ENCODE measurements around the gene ZNF524.

ZNF524 gene

GRCh38 chr19:55586976-55587668 lies 13.0 kb upstream of the ZNF524 start:
- peak; percentile 89 to 94 for DNase-seq (ENCODE audit: low read depth in 1 of 2, low spot score in 1 of 2)
- no peak for TF ChIP-seq JUND (IDR thresholded peaks at IDR 0.05; ENCODE audit: low read depth)
- in situ Hi-C loops (cut with HindIII; ENCODE audit: low pct_unique_long_range_greater_than_20kb, low sequenced_read_pairs) = no loop called here

- DNase-seq (ENCODE audit: low read depth in 1 of 2, low spot score in 1 of 2) = no peak
Measured at GRCh38 chr19:55588738-55589137, 11.3 kb upstream of the ZNF524 start.

GRCh38 chr19:55590109-55590508 lies 10.0 kb upstream of the ZNF524 start:
- no peak for DNase-seq (ENCODE audit: low read depth in 1 of 2, low spot score in 1 of 2)
- TF ChIP-seq JUND (IDR thresholded peaks at IDR 0.05; ENCODE audit: low read depth) = no peak
- in situ Hi-C loops (cut with HindIII; ENCODE audit: low pct_unique_long_range_greater_than_20kb, low sequenced_read_pairs) = no loop called here

More at GRCh38 chr19:55588738-55589137, 11.3 kb upstream of the ZNF524 start:
- in situ Hi-C loops (cut with HindIII; ENCODE audit: low pct_unique_long_range_greater_than_20kb, low sequenced_read_pairs) = no loop called here
- TF ChIP-seq JUND (IDR thresholded peaks at IDR 0.05; ENCODE audit: low read depth) = no peak

- TF ChIP-seq JUND (IDR thresholded peaks at IDR 0.05; ENCODE audit: low read depth) = no peak
- DNase-seq (ENCODE audit: low read depth in 1 of 2, low spot score in 1 of 2) = peak in 1 of 2 experiments; percentile 73
- in situ Hi-C loops (cut with HindIII; ENCODE audit: low pct_unique_long_range_greater_than_20kb, low sequenced_read_pairs) = no loop called here
Measured at GRCh38 chr19:55590617-55591016, 9.5 kb upstream of the ZNF524 start.

GRCh38 chr19:55591555-55591954 lies 8.5 kb upstream of the ZNF524 start:
- TF ChIP-seq JUND (IDR thresholded peaks at IDR 0.05; ENCODE audit: low read depth) = no peak
- DNase-seq (ENCODE audit: low read depth in 1 of 2, low spot score in 1 of 2) = no peak
- in situ Hi-C loops (cut with HindIII; ENCODE audit: low pct_unique_long_range_greater_than_20kb, low sequenced_read_pairs) = no loop called here

GRCh38 chr19:55592391-55593090 lies 7.5 kb upstream of the ZNF524 start:
- in situ Hi-C loops (cut with HindIII; ENCODE audit: low pct_unique_long_range_greater_than_20kb, low sequenced_read_pairs) = no loop called here
- no peak for DNase-seq (ENCODE audit: low read depth in 1 of 2, low spot score in 1 of 2)
- TF ChIP-seq JUND (IDR thresholded peaks at IDR 0.05; ENCODE audit: low read depth) = no peak

- no peak for DNase-seq (ENCODE audit: low read depth in 1 of 2, low spot score in 1 of 2)
- no peak for TF ChIP-seq JUND (IDR thresholded peaks at IDR 0.05; ENCODE audit: low read depth)
- in situ Hi-C loops (cut with HindIII; ENCODE audit: low pct_unique_long_range_greater_than_20kb, low sequenced_read_pairs) = no loop called here
Measured at GRCh38 chr19:55593096-55593772, 6.9 kb upstream of the ZNF524 start.

- no peak for TF ChIP-seq JUND (IDR thresholded peaks at IDR 0.05; ENCODE audit: low read depth)
- in situ Hi-C loops (cut with HindIII; ENCODE audit: low pct_unique_long_range_greater_than_20kb, low sequenced_read_pairs) = no loop called here
- no peak for DNase-seq (ENCODE audit: low read depth in 1 of 2, low spot score in 1 of 2)
Measured at GRCh38 chr19:55594996-55595545, 5.0 kb upstream of the ZNF524 start.

- no peak for DNase-seq (ENCODE audit: low read depth in 1 of 2, low spot score in 1 of 2)
- TF ChIP-seq JUND (IDR thresholded peaks at IDR 0.05; ENCODE audit: low read depth) = no peak
- in situ Hi-C loops (cut with HindIII; ENCODE audit: low pct_unique_long_range_greater_than_20kb, low sequenced_read_pairs) = no loop called here
Measured at GRCh38 chr19:55596304-55596703, 3.8 kb upstream of the ZNF524 start.

GRCh38 chr19:55597501-55597921 lies 2.6 kb upstream of the ZNF524 start:
- DNase-seq (ENCODE audit: low read depth in 1 of 2, low spot score in 1 of 2) = no peak
- TF ChIP-seq JUND (IDR thresholded peaks at IDR 0.05; ENCODE audit: low read depth) = no peak
- in situ Hi-C loops (cut with HindIII; ENCODE audit: low pct_unique_long_range_greater_than_20kb, low sequenced_read_pairs) = no loop called here

- in situ Hi-C loops (cut with HindIII; ENCODE audit: low pct_unique_long_range_greater_than_20kb, low sequenced_read_pairs) = no loop called here
- DNase-seq (ENCODE audit: low read depth in 1 of 2, low spot score in 1 of 2) = no peak
- no peak for TF ChIP-seq JUND (IDR thresholded peaks at IDR 0.05; ENCODE audit: low read depth)
Measured at GRCh38 chr19:55598034-55598433, 2.1 kb upstream of the ZNF524 start.

GRCh38 chr19:55598719-55599467 lies 1.2 kb upstream of the ZNF524 start:
- DNase-seq (ENCODE audit: low read depth in 1 of 2, low spot score in 1 of 2) = peak; percentile 82 to 97
- in situ Hi-C loops (cut with HindIII; ENCODE audit: low pct_unique_long_range_greater_than_20kb, low sequenced_read_pairs) = no loop called here
- TF ChIP-seq JUND (IDR thresholded peaks at IDR 0.05; ENCODE audit: low read depth) = no peak

Data from T47D (cell line).